ENCODE data around the gene RALGDS.

DNA sequence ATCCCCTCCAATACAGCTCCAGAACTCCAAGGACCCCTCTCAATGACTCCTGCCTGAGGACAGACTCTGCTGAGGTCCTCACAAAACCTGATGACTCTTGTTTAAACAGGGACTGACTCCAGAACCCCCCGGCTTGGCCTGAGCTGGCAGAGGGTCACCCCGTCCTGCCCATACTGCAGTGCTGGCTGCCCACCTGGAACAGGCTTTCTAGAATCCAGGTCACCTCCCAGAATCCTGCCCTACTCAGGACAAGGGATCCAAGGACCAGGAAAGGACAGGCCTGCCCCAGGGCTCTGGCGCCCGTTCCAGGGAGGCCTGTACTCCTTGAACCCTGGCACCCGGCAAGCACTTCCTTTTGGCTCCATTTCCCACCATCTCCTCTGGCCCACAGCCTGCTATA lies 22.2 kb downstream of the RALGDS start:
- no peak for TF ChIP-seq CTCF (IDR thresholded peaks at IDR 0.05)
- TF ChIP-seq POLR2A (IDR thresholded peaks at IDR 0.05) = no peak
